Esophagus squamous epithelium (tissue), 4 donors: ENCODE data around the gene KIF6.

Source experiments
- CTCF ChIP-seq, 6 experiments: fragments of 450-650 bp in 4 of 6; fragments of 200-600 bp in 2 of 6; sonication (generic) in 2 of 6; IDR thresholded peaks; one replicate each; pipeline ENCODE4 v1.5.1; 2016 to 2019; ENCODE audit warnings: antibody characterized with exemption in 6 of 6, mild to moderate bottlenecking in 4 of 6, moderate library complexity in 4 of 6
- POLR2A ChIP-seq, 4 donors: fragments of 450-650 bp; IDR thresholded peaks; one replicate each; pipeline ENCODE4 v1.6.1; 2017; ENCODE audit warnings: antibody characterized with exemption in 4 of 4, mild to moderate bottlenecking in 4 of 4, moderate library complexity in 3 of 4

- TF ChIP-seq CTCF (IDR thresholded peaks at IDR 0.05) (no peak), POLR2A (IDR thresholded peaks at IDR 0.05) (no peak)
These were observed 417.7 kb downstream of the KIF6 start for GRCh38 chr6:39307462-39307861.
